ENCODE results near the gene MIER1.
A peak's percentile ranks its signal among the peaks of the same experiment; 100 is the strongest.

Gene MIER1

DNA sequence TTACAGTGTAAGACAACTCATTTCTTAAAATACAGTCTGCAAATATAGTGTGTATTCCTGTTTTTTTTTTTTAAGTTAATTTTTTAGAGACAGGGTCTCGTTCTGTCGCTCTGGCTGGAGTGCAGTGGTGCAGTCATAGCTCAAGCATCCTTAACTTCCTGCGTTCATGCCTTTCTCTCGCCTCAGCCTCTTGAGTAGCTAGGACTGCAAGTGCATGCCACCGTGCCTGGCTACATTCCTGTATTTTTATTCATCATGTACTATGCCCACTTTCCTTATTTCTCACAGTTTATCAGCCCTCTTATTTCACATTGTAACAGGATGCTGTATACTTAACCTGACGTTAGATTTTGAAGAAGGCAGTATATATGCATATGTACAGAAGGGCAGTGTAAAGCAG, 26.7 kb downstream of the MIER1 start:
- Histone ChIP-seq H3K4me1 (ENCODE audit: control insufficient read depth, insufficient read depth, low read length) (no peaks in the 10 kb centered on the region), H3K36me3 (ENCODE audit: control insufficient read depth in 2 of 2, insufficient read depth in 1 of 2, low read length in 2 of 2) (peaks cover 14 to 80% of the 10 kb centered on the region in 2 experiments), H3K9me3 (ENCODE audit: control insufficient read depth, insufficient read depth, low read depth, low read length) (no peaks in the 10 kb centered on the region), H3K27ac (ENCODE audit: extremely low read depth, low read depth, low read length) (no peak overlapping the region), H3K4me3 (ENCODE audit: low read depth, low read length) (no peak overlapping the region)
- ChIA-PET POLR2A (no interaction called here), CTCF (no interaction called here)
- TF ChIP-seq ZNF324 (tag by site-specific recombination; IDR thresholded peaks at IDR 0.05) (no peak), TCF7L2 (IDR thresholded peaks at IDR 0.05; ENCODE audit: borderline replicate concordance, low read depth, low read length) (no peak), ZNF76 (tag by site-specific recombination; IDR thresholded peaks at IDR 0.05; ENCODE audit: borderline replicate concordance, low read depth) (no peak), ZNF664 (tag by site-specific recombination; IDR thresholded peaks at IDR 0.05) (0 out of 2 replicates have a peak, but pooled peaks have one; percentile 43)
- TF ChIP-seq, protein P1, sequence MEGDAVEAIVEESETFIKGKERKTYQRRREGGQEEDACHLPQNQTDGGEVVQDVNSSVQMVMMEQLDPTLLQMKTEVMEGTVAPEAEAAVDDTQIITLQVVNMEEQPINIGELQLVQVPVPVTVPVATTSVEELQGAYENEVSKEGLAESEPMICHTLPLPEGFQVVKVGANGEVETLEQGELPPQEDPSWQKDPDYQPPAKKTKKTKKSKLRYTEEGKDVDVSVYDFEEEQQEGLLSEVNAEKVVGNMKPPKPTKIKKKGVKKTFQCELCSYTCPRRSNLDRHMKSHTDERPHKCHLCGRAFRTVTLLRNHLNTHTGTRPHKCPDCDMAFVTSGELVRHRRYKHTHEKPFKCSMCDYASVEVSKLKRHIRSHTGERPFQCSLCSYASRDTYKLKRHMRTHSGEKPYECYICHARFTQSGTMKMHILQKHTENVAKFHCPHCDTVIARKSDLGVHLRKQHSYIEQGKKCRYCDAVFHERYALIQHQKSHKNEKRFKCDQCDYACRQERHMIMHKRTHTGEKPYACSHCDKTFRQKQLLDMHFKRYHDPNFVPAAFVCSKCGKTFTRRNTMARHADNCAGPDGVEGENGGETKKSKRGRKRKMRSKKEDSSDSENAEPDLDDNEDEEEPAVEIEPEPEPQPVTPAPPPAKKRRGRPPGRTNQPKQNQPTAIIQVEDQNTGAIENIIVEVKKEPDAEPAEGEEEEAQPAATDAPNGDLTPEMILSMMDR (tag by site-specific recombination; IDR thresholded peaks at IDR 0.05): no peak

DNA sequence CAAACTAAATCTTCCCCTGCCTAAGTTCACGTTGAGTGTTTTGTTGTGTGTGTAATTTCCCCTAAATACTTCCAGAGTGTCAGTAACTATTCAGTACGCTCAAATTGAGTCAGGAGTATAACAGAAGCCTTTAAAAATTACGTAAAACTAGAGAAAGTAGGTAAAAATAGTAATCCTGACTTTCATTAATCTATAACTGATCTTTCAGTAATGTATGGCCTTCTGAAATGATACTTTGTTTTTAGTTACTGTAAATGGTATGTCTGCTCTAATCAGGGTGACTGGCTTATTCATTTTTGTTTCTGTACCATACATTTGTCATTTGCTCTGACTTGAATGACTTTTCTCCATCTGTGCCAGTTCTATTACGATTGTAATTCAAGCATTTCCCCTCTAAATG, 29.4 kb downstream of the MIER1 start:
- H3K4me1 ChIP-seq (ENCODE audit: control insufficient read depth, insufficient read depth, low read length): no peaks in the 10 kb centered on the region
- H3K9me3 ChIP-seq (ENCODE audit: control insufficient read depth, insufficient read depth, low read depth, low read length): no peaks in the 10 kb centered on the region
- POLR2A ChIA-PET: no interaction called here
- CTCF ChIA-PET: no interaction called here
- H3K36me3 ChIP-seq (ENCODE audit: control insufficient read depth in 2 of 2, insufficient read depth in 1 of 2, low read length in 2 of 2): peaks cover 16 to 77% of the 10 kb centered on the region in 2 experiments
- TF ChIP-seq ZNF707 (tag by site-specific recombination; IDR thresholded peaks at IDR 0.05) (no peak), ZSCAN16 (tag by site-specific recombination; IDR thresholded peaks at IDR 0.05) (no peak), SCRT2 (tag by site-specific recombination; IDR thresholded peaks at IDR 0.05) (no peak), ZXDB (tag by site-specific recombination; IDR thresholded peaks at IDR 0.05) (no peak), ZNF830 (tag by site-specific recombination; IDR thresholded peaks at IDR 0.05; ENCODE audit: low read depth) (no peak), ZNF514 (tag by site-specific recombination; IDR thresholded peaks at IDR 0.05) (no peak), ZNF48 (tag by site-specific recombination; IDR thresholded peaks at IDR 0.05) (no peak), ZNF146 (tag by site-specific recombination; IDR thresholded peaks at IDR 0.05) (no peak), ZNF768 (tag by site-specific recombination; IDR thresholded peaks at IDR 0.05) (no peak), YY1 (tag by site-specific recombination; IDR thresholded peaks at IDR 0.05) (no peak), ZNF843 (tag by site-specific recombination; IDR thresholded peaks at IDR 0.05) (no peak), ZNF140 (tag by site-specific recombination; IDR thresholded peaks at IDR 0.05) (no peak), ZNF837 (tag by site-specific recombination; IDR thresholded peaks at IDR 0.05) (no peak), ZSCAN30 (tag by site-specific recombination; IDR thresholded peaks at IDR 0.05) (no peak), ZNF155 (tag by site-specific recombination; IDR thresholded peaks at IDR 0.05) (no peak), REPIN1 (tag by site-specific recombination; IDR thresholded peaks at IDR 0.05; ENCODE audit: low read depth) (no peak), ZNF626 (tag by site-specific recombination; IDR thresholded peaks at IDR 0.05) (no peak), SP2 (tag by site-specific recombination; IDR thresholded peaks at IDR 0.05) (no peak)
- TF ChIP-seq, protein P2, sequence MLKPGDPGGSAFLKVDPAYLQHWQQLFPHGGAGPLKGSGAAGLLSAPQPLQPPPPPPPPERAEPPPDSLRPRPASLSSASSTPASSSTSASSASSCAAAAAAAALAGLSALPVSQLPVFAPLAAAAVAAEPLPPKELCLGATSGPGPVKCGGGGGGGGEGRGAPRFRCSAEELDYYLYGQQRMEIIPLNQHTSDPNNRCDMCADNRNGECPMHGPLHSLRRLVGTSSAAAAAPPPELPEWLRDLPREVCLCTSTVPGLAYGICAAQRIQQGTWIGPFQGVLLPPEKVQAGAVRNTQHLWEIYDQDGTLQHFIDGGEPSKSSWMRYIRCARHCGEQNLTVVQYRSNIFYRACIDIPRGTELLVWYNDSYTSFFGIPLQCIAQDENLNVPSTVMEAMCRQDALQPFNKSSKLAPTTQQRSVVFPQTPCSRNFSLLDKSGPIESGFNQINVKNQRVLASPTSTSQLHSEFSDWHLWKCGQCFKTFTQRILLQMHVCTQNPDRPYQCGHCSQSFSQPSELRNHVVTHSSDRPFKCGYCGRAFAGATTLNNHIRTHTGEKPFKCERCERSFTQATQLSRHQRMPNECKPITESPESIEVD (tag by site-specific recombination; IDR thresholded peaks at IDR 0.05): no peak
- H3K4me3 ChIP-seq (ENCODE audit: low read depth, low read length): no peak overlapping the region
- no peak overlapping the region for H3K27ac ChIP-seq (ENCODE audit: extremely low read depth, low read depth, low read length)

Measured in HEK293 (cell line).